Pancreas (tissue), 10 donors: ENCODE measurements around the gene KRTAP10-9. TPM values are rescaled to one million over a fixed set of nuclear protein-coding genes. Genes with fewer than 3 reads are reported as not detected.

Experiments
- ATAC-seq, 4 donors: fragments of 200-7000 bp; cut with Tn5 transposase; one replicate each; pipeline versions ENCODE4 v1.8.0 to v1.9.1; 2020; ENCODE audit warnings: mild to moderate bottlenecking in 4 of 4, moderate library complexity in 4 of 4
- DNase-seq, 6 donors: peaks; one replicate each; pipeline ENCODE4 v3.0.0-alpha.2; 2020
- FAIRE-seq: peaks from 2 replicates; lab custom pipeline; 2012; peaks lifted over from hg19 to GRCh38; lab: Jason Lieb, UNC
- H3K27ac ChIP-seq, 4 donors: fragments of 200-600 bp; sonication (generic); 1 replicate in 3 of 4; 2 replicates in 1 of 4; pipeline versions ENCODE4 v1.5.0 to v1.8.0; 2020
- H3K27me3 ChIP-seq, 4 donors: fragments of 200-600 bp; one replicate each; pipeline ENCODE4 v1.8.0; 2021
- H3K36me3 ChIP-seq, 3 donors: fragments of 200-600 bp; sonication (generic) in 1 of 3; one replicate each; pipeline versions ENCODE4 v1.5.0 to v1.8.0; 2020 to 2021
- H3K4me1 ChIP-seq, 3 donors: fragments of 200-600 bp; one replicate each; pipeline ENCODE4 v1.8.0; 2021
- H3K4me3 ChIP-seq, 4 donors: fragments of 200-600 bp; sonication (generic) in 2 of 4; one replicate each; pipeline versions ENCODE4 v1.5.0 to v1.8.0; 2020 to 2021
- H3K9me3 ChIP-seq, 4 donors: fragments of 200-600 bp; one replicate each; pipeline ENCODE4 v1.8.0; 2021
- CTCF ChIP-seq, 4 donors: fragments of 200-600 bp; sonication (generic) in 3 of 4; IDR thresholded peaks; one replicate each; pipeline versions ENCODE4 v1.5.0 to v1.8.0; 2021; ENCODE audit warnings: antibody characterized with exemption in 4 of 4
- WGBS, 2 donors: extraction: QIAGEN DNeasy Blood & Tissue Kit; methylation state at CpG; one replicate each; pipeline ENCODE4 v1.1.7; 2013; 5-methylcytosine and 5-hydroxymethylcytosine counted together
- intact Hi-C, 3 donors: fragments of 100-400 bp; cut with DNase I; formaldehyde crosslinking; loops; one replicate each; pipeline versions ENCODE4 v1.11.1 to v1.14.2; 2022
- polyA plus RNA-seq, 2 donors: library from polyadenylated mRNA; stranded (reverse); fragments of 200-250 nt; gene quantifications; one replicate each; pipeline ENCODE4 v1.2.3, GENCODE V29; 2013
- total RNA-seq, 6 donors: library from RNA; stranded (reverse); fragmentation: NEBNext Ultra II Directional in 4 of 6; extraction: Animal tissue kit (Norgen Biotek cat#: 25700) in 4 of 6; gene quantifications; one replicate each; pipeline versions ENCODE4 v1.2.1 to v1.2.4, GENCODE V29; 2021 to 2023
- donor health status: healthy with polysubstance abuse.
- donor health status: DM: no; HTN: no; CAD: no; lungs with moderate emphysema.
- donor health status: DM: no; HTN: no; CAD: no.
- donor health status: control.
- donor health status: control.
- donor health status: Bipolar disorder and iron deficiency.
- donor health status: DM: yes; HTN: yes; CAD: no.
- donor health status: DM: no; HTN: no; CAD: no.
- donor health status: DM: no; HTN: no; CAD: no.
- donor health status: DM: yes; HTN: yes; CAD: no.

KRTAP10-9 gene
- total and polyA plus RNA-seq, 8 donors = not detected

GRCh38 chr21:44653656-44654575 lies 27.0 kb downstream of the KRTAP10-9 start:
- Histone ChIP-seq H3K27ac (no peak overlapping the region), H3K27me3 (peaks cover 0 to 10% (median 0%) of the 10 kb centered on the region in 4 donors), H3K9me3 (no peaks in the 10 kb centered on the region), H3K4me1 (no peaks in the 10 kb centered on the region), H3K36me3 (no peaks in the 10 kb centered on the region), H3K4me3 (no peak overlapping the region)
- ATAC-seq (no peak), FAIRE-seq (no peak), DNase-seq (no peak)
- intact Hi-C loops = no loop called here
- WGBS, 2 donors = 61 to 66% methylated on average over 17 of the region's 17 CpGs
- no peak for TF ChIP-seq CTCF (IDR thresholded peaks at IDR 0.05)

DNA sequence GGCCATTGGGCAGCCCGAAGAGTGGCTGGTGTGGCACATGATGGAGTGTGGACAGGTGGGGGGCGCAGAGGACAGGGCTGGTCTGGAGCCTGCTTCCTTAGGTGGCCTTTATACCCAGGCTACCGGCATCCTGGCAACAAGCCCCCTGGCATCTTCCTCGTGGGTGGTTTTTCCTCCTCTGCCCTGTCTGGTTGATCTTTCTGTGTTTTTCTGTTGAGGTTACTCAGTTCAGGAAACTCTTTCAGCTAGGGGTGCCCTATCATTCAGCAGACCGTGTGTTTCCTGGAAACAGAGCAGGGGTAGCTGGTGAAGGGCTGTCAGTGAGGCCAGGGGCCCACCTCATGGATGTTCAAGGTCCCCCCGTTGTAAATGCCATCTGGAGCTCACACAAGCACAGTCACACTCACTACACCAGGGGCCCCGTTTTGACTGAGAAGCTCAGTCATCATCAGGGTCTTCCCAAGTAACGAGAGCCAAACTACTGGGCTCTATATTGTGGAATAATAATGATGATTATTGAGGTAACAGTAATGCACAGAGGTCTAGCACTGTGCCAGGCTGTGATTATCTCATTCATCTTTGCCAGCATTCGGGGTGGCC lies 27.8 kb downstream of the KRTAP10-9 start, which contains the start of gene KRTAP12-4:
TSS of gene KRTAP12-4 (minus strand) at position 84 of the 600 bp plus-strand sequence. CDS start at position 39, 45 bp downstream.
- no peak within 1 kb of the TSS for H3K27ac ChIP-seq
- DNase-seq (no peak), FAIRE-seq (no peak), ATAC-seq (no peak)
- no peaks in the 10 kb centered on the region for H3K36me3 ChIP-seq
- no peaks in the 10 kb centered on the region for H3K4me1 ChIP-seq
- H3K4me3 ChIP-seq = no peak within 1 kb of the TSS
- intact Hi-C loops = no loop called here
- WGBS, 2 donors = 51 to 63% methylated on average over 9 of the region's 9 CpGs
- TF ChIP-seq CTCF (IDR thresholded peaks at IDR 0.05) = no peak
- H3K27me3 ChIP-seq = peaks cover 0 to 13% (median 0%) of the 10 kb centered on the region in 4 donors
- H3K9me3 ChIP-seq = no peaks in the 10 kb centered on the region

GRCh38 chr21:44656868-44657267 lies 30.0 kb downstream of the KRTAP10-9 start:
- H3K4me3 ChIP-seq = no peak overlapping the region
- intact Hi-C loops = no loop called here
- ATAC-seq = no peak
- no peaks in the 10 kb centered on the region for H3K4me1 ChIP-seq
- WGBS, 2 donors = 24 to 34% methylated on average over 1 of the region's 1 CpG
- H3K36me3 ChIP-seq = no peaks in the 10 kb centered on the region
- H3K27me3 ChIP-seq = peaks cover 0 to 15% (median 0%) of the 10 kb centered on the region in 4 donors
- H3K9me3 ChIP-seq = no peaks in the 10 kb centered on the region
- FAIRE-seq = no peak
- DNase-seq = no peak
- TF ChIP-seq CTCF (IDR thresholded peaks at IDR 0.05) = no peak
- H3K27ac ChIP-seq = no peak overlapping the region

DNA sequence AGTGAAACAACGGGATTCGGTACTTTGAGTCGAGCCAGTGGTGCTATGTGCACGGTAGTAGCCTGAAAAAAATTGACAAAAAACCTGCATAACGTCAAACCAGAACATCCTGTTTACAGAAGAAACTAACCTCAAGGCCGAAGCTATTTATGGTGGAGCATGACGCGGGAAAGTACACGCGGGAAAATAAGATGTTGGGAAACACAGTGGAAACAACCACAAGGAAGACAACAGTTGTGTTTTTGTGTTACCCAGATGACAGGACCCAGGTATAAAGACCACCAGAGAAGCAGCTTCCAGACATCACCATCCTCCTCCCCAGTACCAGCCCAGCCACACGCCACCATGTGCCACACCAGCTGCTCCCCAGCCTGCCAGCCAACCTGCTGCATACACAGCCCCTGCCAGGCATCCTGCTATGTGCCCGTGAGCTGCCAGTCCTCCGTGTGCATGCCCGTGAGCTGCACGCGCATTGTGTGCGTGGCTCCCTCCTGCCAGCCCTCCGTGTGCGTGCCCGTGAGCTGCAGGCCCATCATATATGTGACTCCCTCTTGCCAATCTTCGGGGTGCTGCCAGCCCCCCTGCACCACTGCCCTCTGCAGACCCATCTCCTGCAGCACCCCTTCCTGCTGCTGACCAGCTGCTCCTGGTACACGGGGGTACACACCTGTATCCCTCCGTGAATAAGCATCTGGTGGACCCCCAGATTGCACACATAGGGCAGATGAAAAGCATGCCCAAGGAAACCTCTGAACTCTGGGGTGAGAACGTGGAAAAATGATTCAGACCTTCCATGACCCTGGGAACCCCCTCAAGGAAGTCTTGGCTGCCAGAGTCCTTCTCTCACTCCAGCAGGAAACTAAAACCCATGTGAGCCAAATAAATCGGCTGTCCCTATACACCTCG lies 31.0 kb downstream of the KRTAP10-9 start, which contains the start of gene KRTAP12-3:
TSS of gene KRTAP12-3 (plus strand) at position 298 of the 906 bp plus-strand sequence. CDS start at position 346, 48 bp downstream.
- H3K4me3 ChIP-seq = no peak within 1 kb of the TSS
- DNase-seq (no peak), FAIRE-seq (no peak), ATAC-seq (no peak)
- no peak for TF ChIP-seq CTCF (IDR thresholded peaks at IDR 0.05)
- H3K27me3 ChIP-seq = peaks cover 0 to 15% (median 0%) of the 10 kb centered on the region in 4 donors
- H3K36me3 ChIP-seq = no peaks in the 10 kb centered on the region
- no peaks in the 10 kb centered on the region for H3K9me3 ChIP-seq
- no peaks in the 10 kb centered on the region for H3K4me1 ChIP-seq
- H3K27ac ChIP-seq = no peak within 1 kb of the TSS
- intact Hi-C loops = no loop called here
- 58 to 74% methylated on average over 26 of the region's 26 CpGs for WGBS, 2 donors
